WTC11 (cell line): ENCODE measurements around the gene FIS1. TPM values are rescaled to one million over a fixed set of nuclear protein-coding genes. Genes with fewer than 3 reads are reported as not detected.

Experiments used
- ATAC-seq: fragments of 200-7000 bp; cut with Tn5 transposase; 2 replicates; pipeline ENCODE4 v1.10.0; 2021; ENCODE audit warnings: mild to moderate bottlenecking, moderate library complexity
- CTCF ChIA-PET: fragments of 300-600 bp; sonication (Branson Sonifier 250); formaldehyde crosslinking; loops from one replicate; lab custom pipeline; 2021; ENCODE audit warnings: antibody characterized with exemption; lab: Charles Lee
- POLR2A ChIA-PET: fragments of 350-600 bp; sonication (Branson Sonifier 250); formaldehyde crosslinking; loops from one replicate; lab custom pipeline; 2021; ENCODE audit warnings: antibody characterized with exemption; lab: Charles Lee
- DNase-seq: peaks from one replicate; pipeline ENCODE4 v3.0.0; 2021; ENCODE audit warnings: low spot score
- H3K27ac Mint-ChIP-seq: 2 replicates; pipeline ENCODE4 v1.8.0; 2021; ENCODE audit warnings: mixed read lengths
- H3K27me3 Mint-ChIP-seq: 2 replicates; pipeline ENCODE4 v1.8.0; 2021; ENCODE audit warnings: low read depth, mild to moderate bottlenecking, moderate library complexity, mixed read lengths
- H3K36me3 Mint-ChIP-seq: 2 replicates; pipeline ENCODE4 v1.8.0; 2021; ENCODE audit warnings: mixed read lengths
- H3K4me1 Mint-ChIP-seq: 2 replicates; pipeline ENCODE4 v1.8.0; 2022; ENCODE audit warnings: mixed read lengths
- H3K4me3 Mint-ChIP-seq: 2 replicates; pipeline ENCODE4 v1.8.0; 2021; ENCODE audit warnings: mild to moderate bottlenecking, moderate library complexity, mixed read lengths
- H3K9me3 Mint-ChIP-seq: 2 replicates; pipeline ENCODE4 v1.8.0; 2021; ENCODE audit warnings: mixed read lengths
- AR ChIP-seq: fragments of 250-450 bp; sonication (Bioruptor Pico); IDR thresholded peaks from 2 replicates; pipeline ENCODE4 v1.9.0; 2021; ENCODE audit warnings: mild to moderate bottlenecking
- ATF1 ChIP-seq: sonication (generic); formaldehyde crosslinking; IDR thresholded peaks from 2 replicates; pipeline ENCODE4 v1.8.1; 2023; ENCODE audit warnings: mild to moderate bottlenecking, moderate library complexity, missing genetic modification reagents
- ATF2 ChIP-seq: sonication (generic); formaldehyde crosslinking; IDR thresholded peaks from 2 replicates; pipeline ENCODE4 v1.8.1; 2022; ENCODE audit warnings: low read depth, missing genetic modification reagents, borderline replicate concordance
- CREB1 ChIP-seq: sonication (generic); formaldehyde crosslinking; IDR thresholded peaks from 2 replicates; pipeline ENCODE4 v1.8.0; 2023; ENCODE audit warnings: mild to moderate bottlenecking, missing genetic modification reagents
- ETV6 ChIP-seq: sonication (generic); formaldehyde crosslinking; IDR thresholded peaks from 2 replicates; pipeline ENCODE4 v1.8.1; 2022; ENCODE audit warnings: mild to moderate bottlenecking, missing genetic modification reagents
- FOXK1 ChIP-seq: sonication (generic); formaldehyde crosslinking; IDR thresholded peaks from 2 replicates; pipeline ENCODE4 v1.8.0; 2022; ENCODE audit warnings: mild to moderate bottlenecking, moderate library complexity, missing genetic modification reagents
- FOXP4 ChIP-seq: sonication (generic); formaldehyde crosslinking; IDR thresholded peaks from 2 replicates; pipeline ENCODE4 v1.8.0; 2022; ENCODE audit warnings: mild to moderate bottlenecking, missing genetic modification reagents
- GABPB1 ChIP-seq: sonication (generic); formaldehyde crosslinking; IDR thresholded peaks from 2 replicates; pipeline ENCODE4 v1.8.1; 2023; ENCODE audit warnings: mild to moderate bottlenecking, missing genetic modification reagents
- JUN ChIP-seq: sonication (generic); formaldehyde crosslinking; IDR thresholded peaks from 2 replicates; pipeline ENCODE4 v1.8.0; 2023; ENCODE audit warnings: mild to moderate bottlenecking, missing genetic modification reagents
- PRDM15 ChIP-seq: sonication (generic); formaldehyde crosslinking; IDR thresholded peaks from 2 replicates; pipeline ENCODE4 v1.8.0; 2022; ENCODE audit warnings: missing genetic modification reagents
- PREB ChIP-seq: sonication (generic); formaldehyde crosslinking; IDR thresholded peaks from 2 replicates; pipeline ENCODE4 v1.8.1; 2022; ENCODE audit warnings: mild to moderate bottlenecking, missing genetic modification reagents, moderate library complexity, borderline replicate concordance
- TP53 ChIP-seq: sonication (generic); formaldehyde crosslinking; IDR thresholded peaks from 2 replicates; pipeline ENCODE4 v1.8.1; 2023; ENCODE audit warnings: mild to moderate bottlenecking, missing genetic modification reagents
- ZNF121 ChIP-seq: sonication (generic); formaldehyde crosslinking; IDR thresholded peaks from 2 replicates; pipeline ENCODE4 v1.8.0; 2023; ENCODE audit warnings: missing genetic modification reagents
- ZNF219 ChIP-seq: sonication (generic); formaldehyde crosslinking; IDR thresholded peaks from 2 replicates; pipeline ENCODE4 v1.8.0; 2023; ENCODE audit warnings: missing genetic modification reagents, mild to moderate bottlenecking, borderline replicate concordance
- ZNF396 ChIP-seq: fragments of 250-450 bp; sonication (Bioruptor Pico); IDR thresholded peaks from 2 replicates; pipeline ENCODE4 v1.8.0; 2021; ENCODE audit warnings: mild to moderate bottlenecking, moderate library complexity, borderline replicate concordance
- ZNF512 ChIP-seq: sonication (generic); formaldehyde crosslinking; IDR thresholded peaks from 2 replicates; pipeline ENCODE4 v1.8.1; 2022; ENCODE audit warnings: missing genetic modification reagents, borderline replicate concordance
- ZNF532 ChIP-seq: fragments of 250-450 bp; sonication (Bioruptor Pico); IDR thresholded peaks from 2 replicates; pipeline ENCODE4 v1.9.0; 2021; ENCODE audit warnings: mild to moderate bottlenecking, borderline replicate concordance
- ZNF671 ChIP-seq: fragments of 250-450 bp; sonication (Bioruptor Pico); IDR thresholded peaks from 2 replicates; pipeline ENCODE4 v1.8.0; 2021; ENCODE audit warnings: mild to moderate bottlenecking
- total RNA-seq: library from RNA; stranded (reverse); gene quantifications from 3 replicates; pipeline ENCODE4 v1.2.3, GENCODE V29; 2021

Gene FIS1
- total RNA-seq, 1 experiment from 2014 or later, result 123 TPM

GRCh38 chr7:101238226-101239182 lies 6.4 kb downstream of the FIS1 start:
- Mint-ChIP-seq H3K27me3 (no peaks in the 10 kb centered on the region), H3K9me3 (no peaks in the 10 kb centered on the region), H3K27ac (peak overlapping the region; percentile 88), H3K4me3 (no peak overlapping the region), H3K4me1 (peaks cover 22% of the 10 kb centered on the region), H3K36me3 (peaks cover 4% of the 10 kb centered on the region; the same call in 1 of the 2 replicates)
- DNase-seq (no peak), ATAC-seq (no peak)
- POLR2A ChIA-PET, result interaction anchor here (0.6 kb wide), 1 partner anchor 82 kb away, joined by 3 read pairs; no protein-coding TSS in a partner anchor
- TF ChIP-seq GABPB1 (CRISPR knock-in tag) (no peak), ZNF512 (CRISPR knock-in tag) (no peak), CREB1 (CRISPR knock-in tag) (no peak), FOXP4 (CRISPR knock-in tag) (no peak), ATF1 (CRISPR knock-in tag) (no peak), TP53 (CRISPR knock-in tag) (no peak), ETV6 (CRISPR knock-in tag) (no peak), ATF2 (CRISPR knock-in tag) (no peak), JUN (CRISPR knock-in tag) (no peak), ZNF532 (CRISPR knock-in tag) (no peak), ZNF396 (CRISPR knock-in tag) (no peak), PREB (CRISPR knock-in tag) (no peak), PRDM15 (no peak), ZNF671 (CRISPR knock-in tag) (no peak), AR (CRISPR knock-in tag) (no peak), ZNF219 (CRISPR knock-in tag) (no peak), ZNF121 (CRISPR knock-in tag) (no peak), FOXK1 (CRISPR knock-in tag) (no peak)
- CTCF ChIA-PET, result interaction anchor here (0.6 to 8.0 kb wide), 9 partner anchors 14 to 95 kb away, joined by 3 to 80 read pairs (median 7); partner anchors contain the start of genes PLOD3 and ZNHIT1
